Coronary artery (tissue), 2 donors: Measurements from ENCODE around the gene KRT5.
A peak's percentile ranks its signal among the peaks of the same experiment; 100 is the strongest.

Experiments used
- DNase-seq: peaks from one replicate; pipeline ENCODE4 v3.0.0-alpha.2; 2017; ENCODE audit warnings: low spot score
- H3K27ac ChIP-seq, 2 donors: fragments of 200-600 bp; sonication (generic); one replicate each; pipeline ENCODE4 v1.5.1; 2016 to 2019
- H3K4me3 ChIP-seq: fragments of 200-600 bp; sonication (generic); 2 replicates; pipeline ENCODE4 v1.5.1; 2016; ENCODE audit warnings: mild to moderate bottlenecking, moderate library complexity
- CTCF ChIP-seq: fragments of 200-600 bp; sonication (generic); IDR thresholded peaks from one replicate; pipeline ENCODE4 v1.5.1; 2019; ENCODE audit warnings: antibody characterized with exemption

Gene KRT5

GRCh38 chr12:52531566-52532300 is 11.5 kb upstream of the KRT5 start:
- no peak for DNase-seq
- no peak overlapping the region for H3K4me3 ChIP-seq
- no peak for TF ChIP-seq CTCF
- H3K27ac ChIP-seq = no peak overlapping the region

GRCh38 chr12:52530905-52531304 is 10.7 kb upstream of the KRT5 start:
- no peak for DNase-seq
- Histone ChIP-seq H3K27ac (no peak overlapping the region), H3K4me3 (no peak overlapping the region)
- TF ChIP-seq CTCF = no peak

GRCh38 chr12:52530366-52530765 is 10.2 kb upstream of the KRT5 start:
- TF ChIP-seq CTCF = no peak
- H3K27ac ChIP-seq = no peak overlapping the region
- no peak overlapping the region for H3K4me3 ChIP-seq
- DNase-seq = no peak

GRCh38 chr12:52529846-52530245 is 9.7 kb upstream of the KRT5 start:
- no peak for DNase-seq
- TF ChIP-seq CTCF = no peak
- Histone ChIP-seq H3K27ac (no peak overlapping the region), H3K4me3 (no peak overlapping the region)

GRCh38 chr12:52529417-52529816 is 9.2 kb upstream of the KRT5 start:
- no peak for TF ChIP-seq CTCF
- Histone ChIP-seq H3K4me3 (no peak overlapping the region), H3K27ac (no peak overlapping the region)
- no peak for DNase-seq

- no peak for TF ChIP-seq CTCF
- H3K27ac ChIP-seq = no peak overlapping the region
- H3K4me3 ChIP-seq = no peak overlapping the region
- DNase-seq = peak; percentile 57
Observed at GRCh38 chr12:52528641-52529143, 8.5 kb upstream of the KRT5 start.

GRCh38 chr12:52527121-52527800 is 7.1 kb upstream of the KRT5 start:
- DNase-seq = peak; percentile 45
- H3K27ac ChIP-seq = no peak overlapping the region
- no peak overlapping the region for H3K4me3 ChIP-seq
- TF ChIP-seq CTCF = no peak
